NCI-H128 (cell line): Measurements from ENCODE around the gene KLF12.

Source experiments
- DNase-seq: peaks from one replicate; lab custom pipeline; 2025; ENCODE audit not compliant: unreplicated experiment; lab: John Stamatoyannopoulos, UW

The KLF12 gene

DNA sequence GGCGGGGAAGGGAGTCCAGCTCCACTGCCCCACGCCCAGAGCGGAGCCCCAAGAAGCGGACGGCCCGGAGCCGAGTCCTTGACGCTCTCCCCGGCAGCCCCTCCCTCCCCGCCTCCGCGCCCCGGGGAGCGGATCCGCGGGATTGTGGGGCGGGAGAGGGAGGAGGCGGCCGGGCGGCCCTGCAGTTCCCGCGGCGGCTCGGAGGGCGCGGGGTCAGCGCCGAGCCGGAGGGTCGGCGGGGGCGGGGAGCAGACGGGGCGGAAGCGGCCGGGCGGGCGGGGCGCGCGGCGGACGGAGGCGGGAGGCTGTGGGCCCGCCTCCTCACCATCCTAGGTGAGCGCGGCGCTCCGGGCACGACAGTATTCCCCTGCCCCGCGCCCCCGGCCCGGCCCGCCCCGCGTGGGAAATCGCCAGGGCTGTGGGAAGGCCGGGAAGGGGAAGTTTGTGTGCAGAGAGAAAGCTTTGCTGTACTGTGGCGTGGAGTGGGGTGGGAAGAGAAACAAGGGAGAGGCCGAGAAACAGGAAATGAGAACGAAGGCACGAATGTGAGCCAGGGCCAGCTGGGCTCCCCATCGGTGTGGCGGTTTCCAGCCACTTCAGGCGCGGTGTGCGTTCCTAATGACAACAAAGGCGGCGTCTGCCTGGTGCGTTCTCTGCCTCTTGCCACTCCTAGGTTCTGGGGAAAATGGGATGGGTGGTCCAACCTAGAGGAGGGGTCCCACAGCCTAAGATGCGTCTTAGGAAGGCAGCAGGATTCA, 1.3 kb upstream of the KLF12 start:
- peak; percentile 59 for DNase-seq

DNA sequence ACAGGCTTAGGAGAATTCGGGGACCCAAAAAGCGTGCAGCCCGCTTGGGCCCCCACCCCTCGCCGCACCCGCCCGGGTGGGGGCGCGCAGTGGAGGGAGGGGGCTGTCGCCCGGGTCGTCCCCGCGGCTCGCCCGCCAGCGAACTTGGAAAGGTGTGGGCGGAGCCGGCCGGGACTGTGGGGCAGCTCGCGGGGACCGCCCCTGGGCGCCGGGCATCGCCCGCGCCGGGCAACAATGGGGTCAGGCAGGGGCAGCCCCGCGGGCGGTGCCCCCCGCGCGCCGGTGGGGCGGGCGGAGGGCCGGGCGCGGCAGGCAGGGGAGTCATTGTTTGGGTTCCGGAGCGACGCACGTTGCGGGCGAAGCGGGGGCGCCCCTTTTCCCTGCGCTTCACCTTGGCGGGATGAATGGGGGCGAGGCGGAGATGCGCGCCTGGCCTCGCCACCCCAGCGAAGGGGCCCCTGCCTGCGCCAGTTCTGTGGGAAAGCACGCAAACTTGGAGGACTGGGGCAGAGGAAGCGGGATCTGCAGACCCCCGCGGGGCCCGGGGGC, 647 bp upstream of the KLF12 start:
- DNase-seq, result no peak

DNA sequence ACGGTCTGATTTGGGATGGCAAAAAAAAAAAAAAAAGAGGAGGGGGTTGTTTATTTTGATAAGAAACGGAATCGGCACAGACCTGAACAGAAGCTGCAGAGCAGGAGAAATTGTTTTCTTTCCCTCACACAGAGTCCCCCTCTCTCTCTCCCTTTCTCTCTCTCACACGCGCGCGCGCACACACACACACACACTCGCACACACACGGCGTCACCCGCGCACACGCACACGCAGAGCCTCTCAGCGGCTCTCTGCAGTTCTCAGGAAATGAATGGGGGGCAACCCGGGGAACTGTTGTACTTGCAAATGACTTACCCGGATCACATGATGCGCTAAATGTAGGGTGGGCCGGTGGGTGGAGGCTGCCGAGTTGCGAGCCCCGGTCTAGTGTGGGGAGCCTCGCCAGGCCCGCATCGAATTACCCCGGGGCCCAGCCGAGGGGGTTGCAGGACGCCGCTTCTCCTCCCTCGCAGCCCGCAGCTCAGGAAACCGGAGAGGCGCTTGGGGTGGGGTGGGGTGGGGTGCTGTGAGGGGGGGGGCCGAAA, 475 bp downstream of the KLF12 start:
- DNase-seq, result peak; percentile 82

DNA sequence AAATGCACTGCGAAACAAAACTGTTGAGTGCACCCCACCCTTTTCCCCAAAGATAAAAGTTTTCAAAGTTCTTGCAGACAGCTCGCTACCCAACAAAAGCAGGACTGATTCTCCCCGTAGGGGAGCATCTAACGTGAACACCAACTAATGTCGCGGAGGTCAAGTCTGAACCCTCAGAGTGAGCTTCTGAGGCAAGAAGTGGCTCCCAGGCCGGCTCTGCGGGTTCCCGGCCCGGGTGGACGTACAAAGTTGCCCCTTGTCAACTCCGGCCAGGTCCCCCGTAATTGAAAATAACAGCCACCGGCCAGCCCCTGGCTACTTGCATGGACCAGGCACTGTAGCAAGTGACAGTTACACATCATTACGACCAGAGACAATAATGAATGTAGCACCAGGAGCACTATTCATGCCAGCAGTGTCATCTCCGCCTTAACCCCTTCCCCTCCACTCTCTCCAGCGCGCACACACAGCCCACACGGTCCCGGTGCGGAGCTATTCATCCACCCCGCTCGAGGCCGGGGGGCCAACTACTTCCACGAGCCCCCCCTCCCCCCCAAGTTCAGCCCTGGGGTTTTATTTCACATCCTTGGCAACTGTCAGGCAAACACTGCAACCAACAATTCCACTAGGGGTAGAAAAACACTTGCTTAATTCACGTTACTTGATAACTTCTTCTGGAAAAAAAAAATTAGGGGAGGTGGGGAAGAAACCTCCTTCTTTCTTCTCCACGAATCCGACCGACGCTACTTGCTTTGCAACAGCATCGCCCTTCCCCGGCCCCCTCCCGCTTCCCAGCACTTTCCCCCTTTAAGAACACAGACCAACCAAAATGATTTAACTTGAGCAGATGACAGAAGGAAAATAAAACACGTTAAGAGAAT, 1.2 kb downstream of the KLF12 start:
- no peak for DNase-seq

DNA sequence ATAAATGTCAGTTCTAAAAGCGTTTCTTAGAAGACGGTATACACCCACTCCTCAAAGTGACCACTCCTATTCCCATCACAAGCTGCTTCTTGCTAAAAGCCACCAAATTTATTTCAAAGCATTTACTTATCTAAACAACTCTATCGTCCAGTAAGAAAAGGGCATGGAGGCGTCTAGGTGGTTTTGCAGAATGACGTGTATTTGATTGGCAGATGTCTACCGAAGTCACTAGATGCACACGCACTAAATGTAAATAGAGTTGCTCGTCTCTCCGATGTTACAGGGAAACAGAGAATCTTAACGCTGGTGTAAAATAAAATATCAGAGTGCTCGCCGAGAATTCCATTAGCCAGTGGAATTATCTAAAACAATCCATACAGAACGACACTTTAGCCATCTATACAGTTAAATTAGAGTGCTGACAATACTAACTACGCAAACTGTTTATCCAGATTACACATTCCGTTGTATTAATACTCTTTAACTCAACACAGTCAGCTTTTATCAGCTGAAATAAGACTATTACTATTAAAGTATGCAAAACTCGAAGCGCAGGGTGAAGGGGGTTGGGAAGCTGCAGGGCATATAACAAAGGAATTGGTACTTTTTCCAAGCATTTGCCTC, 1.9 kb downstream of the KLF12 start:
- no peak for DNase-seq

DNA sequence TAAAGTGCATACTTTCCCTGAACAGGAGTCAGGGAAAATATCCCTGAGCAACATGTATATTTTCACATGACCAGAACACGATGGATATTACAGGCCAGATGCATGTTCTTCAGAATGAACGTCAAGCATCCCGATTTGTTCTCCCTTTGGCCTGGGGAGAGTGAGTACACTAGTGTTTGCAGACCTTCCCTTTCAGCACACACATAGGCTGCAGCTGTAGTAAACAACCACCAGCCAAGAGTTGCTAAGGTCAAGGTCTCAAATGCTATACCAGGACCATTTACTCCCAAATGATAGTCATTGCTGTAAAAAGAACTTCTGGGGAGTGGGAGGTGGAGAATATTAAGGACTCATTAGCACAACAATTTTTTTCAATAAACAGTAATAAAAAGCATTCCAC, 3.0 kb downstream of the KLF12 start:
- no peak for DNase-seq

DNA sequence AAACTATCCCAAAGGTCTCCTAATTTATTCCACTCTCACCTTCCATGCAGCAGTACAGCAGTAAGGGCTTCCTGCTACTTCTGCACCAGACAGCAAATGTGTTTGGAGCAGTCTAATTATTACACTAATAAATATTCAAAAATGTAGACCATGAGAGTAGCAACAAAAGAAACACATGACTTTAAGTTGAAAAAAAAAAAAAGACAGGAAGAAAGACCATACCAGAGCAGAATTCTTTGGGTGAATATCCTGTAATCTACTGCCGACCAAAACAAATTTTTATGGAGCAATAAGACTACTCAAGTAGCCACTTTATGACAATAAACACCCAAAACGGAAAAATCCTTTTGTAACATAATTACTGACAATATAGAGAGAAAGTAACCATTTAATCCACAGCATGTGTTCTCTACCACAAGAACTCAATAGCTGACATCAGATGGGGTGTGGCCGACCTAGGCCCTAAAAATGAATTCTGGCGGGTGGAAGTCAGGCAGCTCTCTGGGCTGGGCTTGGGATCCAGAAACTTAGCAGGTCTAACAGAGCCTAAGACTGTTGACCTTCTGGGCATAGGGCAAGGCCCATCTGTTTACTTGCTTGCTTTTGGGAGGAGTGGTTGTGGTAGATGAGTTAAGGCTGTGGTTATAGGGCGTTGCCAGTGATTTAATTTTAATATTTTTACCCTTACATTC, 4.6 kb downstream of the KLF12 start:
- no peak for DNase-seq

DNA sequence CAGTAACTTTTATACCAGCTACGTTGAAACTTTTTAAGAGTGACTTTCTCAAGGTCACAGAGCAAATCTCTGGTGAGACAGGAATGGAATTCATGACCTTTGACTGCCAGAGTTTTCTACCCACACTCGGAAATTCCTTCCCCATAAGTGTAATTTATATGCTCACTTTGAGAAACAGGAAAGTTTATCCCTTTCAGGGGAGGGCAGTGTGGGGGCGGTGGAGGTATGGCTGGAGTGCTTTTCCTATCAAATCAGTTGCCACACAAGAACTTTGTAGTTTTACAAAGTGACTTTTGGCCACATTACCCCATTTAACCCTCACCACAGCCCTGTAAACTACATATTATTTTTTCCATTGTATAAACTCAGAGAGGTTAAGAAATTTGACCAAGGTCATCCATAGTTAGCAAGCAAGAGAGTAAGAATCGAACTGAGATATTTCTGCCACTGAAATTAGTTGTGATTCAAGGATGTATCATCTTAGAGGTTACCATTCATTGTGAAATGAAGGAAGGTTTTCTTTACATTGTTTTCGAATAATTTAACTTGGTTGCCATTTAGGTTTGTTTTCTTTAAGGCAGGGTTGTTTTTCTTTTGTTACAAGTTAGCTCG, 5.9 kb downstream of the KLF12 start:
- DNase-seq, result no peak

DNA sequence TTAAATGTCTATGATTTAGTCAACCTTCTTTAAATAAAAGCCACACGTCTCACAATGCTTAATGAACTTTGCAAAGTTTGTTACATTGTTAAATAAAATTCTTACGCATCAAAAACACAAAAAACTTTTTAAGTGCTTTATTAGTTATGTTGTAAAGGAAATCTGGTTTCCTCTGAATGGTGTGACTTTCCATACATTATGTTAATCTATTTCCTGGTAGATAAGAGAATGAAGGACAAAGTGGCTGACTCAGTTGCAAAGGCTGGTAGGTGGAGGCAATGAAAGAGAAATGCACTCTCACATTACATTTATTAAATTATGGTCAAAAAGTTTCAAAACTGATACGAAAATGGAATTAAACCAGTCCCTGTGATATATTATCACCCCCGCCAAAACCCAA, 15.9 kb downstream of the KLF12 start:
- no peak for DNase-seq

DNA sequence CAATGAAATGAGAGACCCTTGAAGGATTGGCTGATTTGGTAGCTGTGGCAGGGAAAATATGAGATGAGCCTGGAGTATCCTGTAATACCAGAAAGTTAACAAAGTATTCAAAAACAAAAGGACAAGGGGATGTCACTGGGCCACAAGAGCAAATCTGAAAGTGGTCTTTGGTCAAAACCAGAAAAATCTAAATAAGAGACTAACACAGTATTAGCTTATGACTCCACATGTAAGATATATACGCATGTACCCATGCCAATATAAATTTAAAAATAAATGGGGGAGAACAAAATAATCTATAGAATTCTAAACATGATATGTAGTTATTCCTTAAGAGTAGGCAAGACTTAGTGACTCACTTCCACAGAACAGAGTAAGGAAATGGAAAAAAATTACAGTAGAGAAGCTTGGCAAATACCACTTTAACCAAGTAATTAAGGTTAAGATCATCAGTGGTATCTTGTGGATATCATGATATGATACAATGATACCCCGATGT, 16.9 kb downstream of the KLF12 start:
- no peak for DNase-seq

DNA sequence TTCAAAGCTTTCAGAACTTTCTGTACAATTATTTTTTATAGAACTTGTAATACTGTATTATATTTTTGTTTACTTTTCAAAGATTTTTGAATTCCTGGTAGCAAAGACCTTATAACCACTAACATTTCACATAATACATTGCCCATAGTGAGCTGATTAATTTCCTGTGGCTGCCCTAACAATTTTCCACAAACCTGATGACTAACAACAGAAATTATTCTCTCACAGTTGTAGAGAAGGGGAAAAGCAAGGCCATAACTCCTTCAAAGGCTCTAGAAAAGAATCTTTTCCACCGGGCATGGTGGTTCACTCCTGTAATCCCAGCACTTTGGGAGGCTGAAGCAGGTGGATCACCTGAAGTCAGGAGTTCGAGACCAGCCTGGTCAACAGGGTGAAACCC, 19.1 kb downstream of the KLF12 start:
- DNase-seq, result no peak

DNA sequence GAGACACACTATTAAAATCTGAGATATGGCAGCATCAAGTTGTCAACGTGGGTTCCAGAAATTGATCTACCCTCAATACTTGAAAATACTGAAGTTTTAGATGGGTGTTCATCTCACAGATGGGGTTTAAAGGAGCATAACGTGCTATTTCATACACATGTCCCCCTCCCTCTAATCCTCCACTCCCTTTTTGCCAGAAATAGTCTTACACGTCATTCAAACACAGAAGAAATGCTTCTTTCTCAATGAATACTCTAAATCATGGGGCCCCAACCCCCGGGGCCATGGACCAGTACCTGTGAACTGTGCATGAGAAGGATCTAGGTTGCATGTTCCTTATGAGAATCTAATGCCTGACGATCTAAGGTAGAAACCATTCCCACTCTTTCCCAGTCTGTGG, 19.6 kb downstream of the KLF12 start:
- no peak for DNase-seq

DNA sequence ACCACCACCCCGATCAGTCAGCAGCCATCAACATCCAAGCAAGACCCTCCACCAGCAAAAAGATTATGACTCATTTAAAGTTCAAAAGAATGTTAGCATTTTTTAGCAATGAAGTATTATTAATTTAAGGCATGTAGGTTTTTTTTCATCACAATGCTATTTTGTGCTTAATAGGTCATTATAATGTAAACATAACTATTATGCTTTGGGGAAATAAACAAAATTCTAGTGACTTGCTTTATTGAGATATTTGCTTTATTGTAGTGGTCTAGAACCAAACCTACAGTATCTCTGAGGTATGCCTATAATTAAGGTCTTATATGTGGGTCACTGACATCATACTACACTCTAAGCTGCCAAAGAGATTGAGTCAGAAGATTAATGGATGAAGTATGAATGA, 20.0 kb downstream of the KLF12 start:
- DNase-seq, result no peak

DNA sequence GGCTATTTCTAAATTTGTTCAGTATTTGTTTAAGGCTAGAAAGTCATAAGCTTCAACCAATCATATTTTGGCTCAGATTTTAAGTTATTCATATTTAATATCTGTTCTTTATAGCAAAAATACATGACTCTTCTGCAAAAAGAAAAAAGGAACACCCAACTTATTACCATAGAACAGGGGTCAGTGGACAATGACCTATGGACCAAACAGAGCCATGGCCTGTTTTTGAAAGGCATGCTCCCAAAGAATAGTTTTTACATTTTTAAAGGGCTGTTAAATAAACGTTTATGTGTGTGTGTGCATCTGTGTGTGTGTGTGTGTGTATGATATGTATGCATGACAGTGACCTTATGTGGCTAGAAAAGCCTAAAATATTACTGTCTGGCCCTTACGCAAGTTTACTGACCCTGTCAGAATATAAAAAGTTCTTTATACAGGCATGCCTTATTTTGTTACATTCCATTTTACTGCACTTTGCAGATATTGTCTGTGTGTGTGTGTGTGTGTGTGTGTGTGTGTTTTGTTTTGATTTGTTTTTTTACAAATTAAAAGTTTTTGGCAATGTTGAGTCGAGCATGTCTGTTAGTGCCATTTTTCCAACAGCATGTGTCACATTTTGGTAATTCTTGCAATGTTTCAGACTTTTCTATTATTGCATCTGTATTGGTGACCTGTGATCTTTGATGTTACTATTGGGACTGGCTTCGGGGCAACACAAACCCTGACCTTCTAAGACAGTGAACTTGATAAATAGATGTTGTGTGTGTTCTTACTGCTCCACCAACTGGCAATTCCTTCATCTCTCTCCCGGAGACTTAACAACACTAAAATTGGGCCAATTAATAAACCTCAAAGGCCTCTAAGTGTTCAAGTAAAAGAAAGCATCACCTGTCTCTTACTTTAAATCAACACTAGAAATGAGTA, 22.0 kb downstream of the KLF12 start:
- no peak for DNase-seq

DNA sequence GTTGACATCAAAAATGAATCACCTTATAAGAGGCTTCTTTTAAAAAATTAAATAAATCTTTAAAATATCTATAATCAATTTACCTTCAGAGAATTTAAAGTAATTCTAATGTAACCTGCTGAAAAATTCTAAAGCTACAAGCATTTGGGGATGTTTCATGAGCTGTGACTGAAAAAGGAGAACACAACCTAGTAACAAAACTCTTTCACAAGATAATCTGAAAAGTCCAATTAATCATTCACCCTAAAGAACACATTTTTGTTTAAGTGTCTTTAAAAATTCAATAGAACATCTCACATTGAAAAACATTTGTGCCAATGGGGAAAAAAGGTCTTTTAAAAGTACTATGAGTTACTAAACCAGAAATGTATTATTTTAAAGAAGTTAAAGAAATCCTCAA, 22.8 kb downstream of the KLF12 start:
- DNase-seq, result no peak

DNA sequence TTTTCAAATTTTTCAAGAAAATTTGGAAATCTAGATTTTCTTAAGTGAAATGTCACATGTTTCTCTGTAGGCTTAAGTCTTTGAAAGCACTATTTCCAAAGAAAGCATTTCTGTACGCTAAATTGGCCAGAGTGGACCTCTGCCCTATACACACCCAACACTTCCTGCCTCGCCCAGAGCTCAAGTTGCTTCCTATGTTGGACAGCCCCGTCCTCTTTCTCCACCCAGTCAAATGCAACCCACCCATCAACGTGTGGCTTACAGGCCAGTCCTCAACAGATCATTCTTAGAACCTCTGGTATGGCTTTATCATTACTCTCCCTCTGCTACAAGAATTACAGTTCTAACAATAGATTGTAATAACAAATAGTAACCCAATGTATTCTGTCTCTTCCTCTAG, 24.2 kb downstream of the KLF12 start:
- no peak for DNase-seq

DNA sequence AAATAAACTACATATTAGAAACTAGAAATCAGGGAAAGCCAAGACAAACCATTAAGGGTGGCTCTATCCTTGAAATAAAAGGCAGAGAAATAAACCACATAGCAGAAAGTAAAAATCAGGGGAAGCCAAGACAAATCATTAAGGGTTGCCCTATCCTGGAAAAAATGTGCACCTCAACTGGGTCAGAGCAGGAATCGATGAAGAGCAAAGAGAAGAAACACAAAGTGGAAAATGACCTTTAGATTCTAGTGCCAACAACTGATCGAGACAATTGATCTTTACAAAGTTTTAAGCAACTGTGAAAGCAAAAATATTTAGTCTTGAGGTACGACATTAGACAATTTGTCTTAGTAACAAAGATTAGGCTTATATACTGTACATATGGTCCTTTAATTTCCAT, 26.6 kb downstream of the KLF12 start:
- DNase-seq, result no peak

DNA sequence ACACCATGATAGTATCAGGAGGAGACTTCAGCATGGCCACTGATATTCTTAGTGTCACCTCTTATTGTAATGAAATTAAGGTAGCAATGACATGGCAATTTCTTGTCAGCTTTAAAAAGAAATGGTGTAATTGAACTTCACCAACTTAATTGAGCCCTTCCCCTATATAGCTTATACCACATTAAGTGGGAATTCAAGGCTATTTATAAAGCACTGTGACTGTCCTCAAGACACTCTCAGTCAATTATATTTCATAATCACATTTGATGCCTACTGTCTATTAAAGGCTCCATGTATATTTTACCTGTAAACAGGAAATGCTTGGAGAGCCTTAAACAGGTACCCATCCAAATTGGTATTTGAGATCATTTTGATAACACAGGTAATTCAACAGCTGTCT, 28.3 kb downstream of the KLF12 start:
- no peak for DNase-seq

DNA sequence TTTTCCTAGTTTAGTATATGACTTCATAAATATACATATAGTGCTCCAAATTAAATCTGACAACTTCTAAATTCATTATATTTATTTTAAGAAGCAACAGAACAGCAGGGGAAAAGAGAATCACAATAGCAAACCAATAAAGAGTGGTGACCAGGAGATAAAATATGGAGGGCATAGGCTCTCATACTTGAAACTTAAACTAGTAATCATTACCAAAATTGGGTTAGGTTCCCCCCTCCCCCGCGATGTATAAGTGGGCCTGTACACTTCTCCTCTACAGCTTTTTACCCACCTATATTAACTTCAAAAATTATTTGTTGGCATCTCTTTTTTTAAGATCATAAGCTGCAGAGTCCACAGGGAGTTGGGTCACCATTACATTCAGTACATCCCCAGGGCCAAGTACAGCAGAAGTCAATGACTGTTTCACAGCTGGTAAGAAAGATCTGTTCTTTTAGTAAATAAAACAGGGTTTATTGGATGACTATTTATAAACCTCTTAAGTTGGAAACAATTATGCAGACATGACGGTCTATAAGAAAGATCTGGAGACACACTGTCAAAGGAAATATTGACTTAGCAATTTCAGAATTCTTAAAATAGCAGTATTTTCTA, 29.4 kb downstream of the KLF12 start:
- DNase-seq, result no peak
